Measurements from ENCODE around the gene PLXNA4.

GRCh38 chr7:132547821-132548220 is 28.4 kb downstream of the PLXNA4 start:
- TF ChIP-seq CTCF (IDR thresholded peaks at IDR 0.05; ENCODE audit: low read depth, low read length, poor library complexity, severe bottlenecking), result no peak
- no peak for TF ChIP-seq EZH2phosphoT487 (IDR thresholded peaks at IDR 0.05; ENCODE audit: borderline replicate concordance, low read length)

All from DOHH2 (cell line).